Prostate gland (tissue), 2 donors: Measurements from ENCODE around the gene RTTN.

Experiments
- CTCF ChIP-seq, 4 experiments: fragments of 200-600 bp in 2 of 4; fragments of 450-650 bp in 2 of 4; sonication (generic) in 2 of 4; IDR thresholded peaks; 1 replicate in 3 of 4; 2 replicates in 1 of 4; pipeline ENCODE4 v1.5.1; 2016 to 2019; ENCODE audit warnings: antibody characterized with exemption in 4 of 4, mild to moderate bottlenecking in 2 of 4, moderate library complexity in 2 of 4
- POLR2AphosphoS5 ChIP-seq: sonication (generic); formaldehyde crosslinking; IDR thresholded peaks from one replicate; pipeline ENCODE4 v1.6.1; 2017; ENCODE audit warnings: antibody characterized with exemption

- TF ChIP-seq CTCF (IDR thresholded peaks at IDR 0.05) (no peak), POLR2AphosphoS5 (no peak)
These were observed 40.6 kb upstream of the RTTN start for GRCh38 chr18:70246061-70246466.
